HG03432 (cell line): ENCODE measurements around the gene SLC22A23.

Source experiments
- ATAC-seq: cut with Tn5 transposase; IDR thresholded peaks from one replicate; pipeline ENCODE4 v1.9.1; 2021; ENCODE audit warnings: mild to moderate bottlenecking, moderate library complexity; ENCODE audit not compliant: unreplicated experiment

Gene SLC22A23

GRCh38 chr6:3473773-3474172 lies 16.9 kb upstream of the SLC22A23 start:
- no peak for ATAC-seq

GRCh38 chr6:3471711-3472110 lies 14.9 kb upstream of the SLC22A23 start:
- no peak for ATAC-seq

DNA sequence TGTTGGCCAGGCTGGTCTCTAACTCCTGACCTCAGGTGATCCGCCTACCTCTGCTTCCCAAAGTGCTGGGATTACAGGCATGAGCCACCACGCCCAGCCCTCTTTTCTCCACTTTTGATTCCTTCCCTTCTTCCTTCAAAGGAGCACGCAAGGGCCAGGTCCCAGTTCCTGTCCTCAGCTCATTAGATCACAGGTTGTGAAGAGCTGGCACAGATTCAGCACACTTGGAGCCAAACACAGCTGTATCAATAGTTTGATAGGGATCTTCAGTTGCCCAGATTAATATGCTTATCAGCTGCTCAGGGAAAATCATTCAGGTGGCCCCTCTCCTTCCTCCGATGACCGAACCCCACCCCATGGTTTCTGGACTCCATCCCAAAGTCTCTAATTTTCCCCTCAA lies 14.4 kb upstream of the SLC22A23 start:
- ATAC-seq: no peak

DNA sequence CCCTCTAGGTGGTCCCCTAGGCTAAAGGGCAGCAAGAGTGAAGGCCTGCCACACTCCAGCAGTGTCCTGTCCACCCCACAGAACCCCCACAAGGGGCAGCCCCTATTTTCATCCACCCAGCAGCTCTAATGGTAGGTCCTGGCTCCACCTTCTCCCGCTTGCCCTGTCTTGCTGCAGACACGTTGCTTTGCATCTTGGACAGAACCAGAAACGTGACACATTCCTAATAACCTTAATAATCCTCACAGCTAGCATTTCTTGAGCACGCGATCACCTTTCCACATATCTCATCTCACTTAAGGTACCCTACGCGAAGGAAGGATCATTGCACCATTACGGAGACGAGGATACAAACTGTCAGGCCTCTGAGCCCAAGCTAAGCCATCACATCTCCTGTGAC lies 11.7 kb upstream of the SLC22A23 start:
- ATAC-seq: no peak

- no peak for ATAC-seq
Observed at GRCh38 chr6:3467996-3468395, 11.1 kb upstream of the SLC22A23 start.

DNA sequence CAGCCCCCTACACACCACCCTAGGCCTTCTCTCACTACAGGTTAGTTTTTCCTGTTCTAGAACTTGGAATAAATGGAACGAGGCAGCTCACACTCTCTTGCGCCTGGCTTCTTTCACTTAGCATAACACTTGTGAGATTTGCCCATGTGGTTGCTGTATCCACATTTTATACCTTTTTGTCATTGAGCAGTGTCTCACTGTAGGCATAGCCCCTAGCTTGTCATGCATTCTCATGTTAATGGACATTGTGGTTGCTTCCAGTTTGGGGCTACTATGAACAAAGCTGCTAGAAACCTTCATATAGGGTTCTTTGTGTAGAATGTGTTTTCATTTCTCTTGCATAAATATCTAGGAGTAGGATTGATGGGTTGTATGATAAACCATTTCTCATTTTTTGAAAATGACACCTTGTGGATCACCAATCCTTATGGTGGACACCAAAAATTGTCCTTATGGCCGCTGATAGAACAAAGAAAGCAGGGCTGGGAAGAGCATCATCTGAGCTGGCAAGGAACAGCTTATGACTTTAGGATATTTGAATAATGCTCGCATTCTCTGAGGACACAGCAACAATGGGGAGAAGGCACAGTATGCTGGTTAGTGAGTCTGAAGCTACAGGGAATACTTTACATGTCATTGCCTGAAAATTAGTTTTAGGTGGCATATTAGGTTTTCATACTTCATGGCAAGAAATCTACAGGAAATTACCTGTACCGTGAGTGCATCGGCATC lies 9.8 kb upstream of the SLC22A23 start:
- ATAC-seq: no peak

DNA sequence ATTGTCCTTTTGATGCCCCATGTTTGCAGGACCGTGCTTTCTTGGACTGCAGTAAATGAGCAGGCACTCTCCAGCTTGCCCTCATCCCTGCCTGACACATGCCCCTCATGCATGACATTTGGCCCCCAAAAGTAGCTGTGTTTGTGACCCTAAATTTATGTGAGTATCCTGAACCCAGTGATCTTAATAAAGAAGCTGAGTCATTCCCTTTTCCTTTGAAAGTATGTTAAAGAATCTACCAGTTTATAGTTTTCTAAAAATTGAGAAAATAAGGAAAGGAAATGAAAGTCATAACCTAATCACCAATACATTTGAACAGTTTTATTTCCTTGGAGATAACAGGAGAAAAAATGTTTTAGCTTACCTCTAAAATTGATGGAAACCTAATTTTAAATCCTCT lies 3.4 kb upstream of the SLC22A23 start:
- no peak for ATAC-seq

DNA sequence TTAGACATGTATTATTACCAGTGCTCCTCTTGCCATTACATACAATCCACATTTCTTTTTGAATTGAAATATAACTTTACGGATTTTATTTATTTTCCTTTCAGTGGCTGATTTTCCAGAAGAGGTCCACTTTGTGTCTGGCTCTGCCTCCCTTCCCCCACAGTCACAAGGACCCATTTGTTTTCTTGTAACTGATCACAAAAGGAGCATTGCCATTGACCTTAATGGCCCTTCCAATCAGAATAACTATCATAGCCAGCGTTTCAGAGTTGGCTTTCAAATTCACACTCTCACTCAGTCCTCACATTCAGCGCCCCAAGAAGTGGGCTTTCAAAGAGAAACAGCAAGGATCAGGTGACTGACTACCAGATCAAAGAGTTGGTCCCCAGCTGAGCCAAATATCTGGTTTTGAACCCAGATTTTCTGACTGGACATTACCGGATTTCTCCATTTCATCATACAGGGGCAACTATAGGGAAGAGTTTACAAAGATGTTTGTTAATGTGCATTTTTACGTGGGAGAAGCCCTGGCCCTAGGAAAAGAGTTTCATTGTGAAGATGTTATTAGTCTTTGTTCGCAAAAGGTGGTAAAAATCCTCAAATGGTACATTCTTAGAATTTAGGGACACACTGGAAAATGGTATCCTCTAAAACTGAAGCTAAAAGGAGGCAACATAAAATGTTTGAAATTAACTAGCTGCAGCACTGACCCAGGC lies 2.0 kb upstream of the SLC22A23 start:
- no peak for ATAC-seq

- ATAC-seq: no peak
Observed at GRCh38 chr6:3457710-3458602, 1.1 kb upstream of the SLC22A23 start.

- ATAC-seq: peak; percentile 23
Observed at GRCh38 chr6:3456395-3456897, 404 bp downstream of the SLC22A23 start.

DNA sequence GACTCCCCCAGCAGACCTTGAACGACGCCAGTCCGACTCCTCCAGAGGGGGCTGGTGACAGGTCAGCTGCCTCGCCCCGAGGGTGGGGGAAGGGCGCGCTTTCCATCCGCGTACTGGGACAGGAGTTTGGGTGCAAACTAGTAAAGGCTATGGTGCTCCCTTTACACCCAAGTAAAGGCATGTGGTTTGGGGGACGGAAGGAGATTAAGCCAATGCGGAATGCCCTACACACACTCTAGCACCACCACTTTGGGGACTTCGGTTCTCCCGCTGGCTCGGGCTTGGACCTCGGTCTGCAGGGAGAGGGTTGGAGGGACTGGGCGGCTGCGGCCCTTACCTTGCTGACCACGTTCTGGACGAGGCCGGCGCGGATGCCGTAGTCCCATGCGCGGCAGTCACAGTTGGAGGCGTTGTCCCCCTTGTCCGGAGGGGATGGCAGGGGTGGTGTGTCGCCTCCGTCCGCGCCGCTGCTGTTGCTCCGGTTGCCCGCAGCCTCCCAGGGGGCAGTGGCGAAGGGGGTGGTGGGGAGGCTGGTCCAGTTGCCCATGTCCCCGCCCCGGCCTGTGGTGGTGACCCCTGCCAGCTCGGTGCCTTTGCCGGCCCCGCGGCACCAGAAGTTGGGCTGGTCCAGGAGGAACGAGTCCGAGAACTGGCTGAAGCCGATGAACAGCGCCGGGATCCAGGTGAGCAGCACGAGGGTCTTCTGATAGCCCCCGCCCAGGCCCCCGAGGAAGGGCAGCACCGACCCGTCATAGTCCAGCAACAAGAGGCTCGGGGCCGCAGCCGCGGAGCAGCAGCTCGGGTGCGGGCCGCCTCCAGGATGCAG lies 1.1 kb downstream of the SLC22A23 start:
- ATAC-seq: no peak

DNA sequence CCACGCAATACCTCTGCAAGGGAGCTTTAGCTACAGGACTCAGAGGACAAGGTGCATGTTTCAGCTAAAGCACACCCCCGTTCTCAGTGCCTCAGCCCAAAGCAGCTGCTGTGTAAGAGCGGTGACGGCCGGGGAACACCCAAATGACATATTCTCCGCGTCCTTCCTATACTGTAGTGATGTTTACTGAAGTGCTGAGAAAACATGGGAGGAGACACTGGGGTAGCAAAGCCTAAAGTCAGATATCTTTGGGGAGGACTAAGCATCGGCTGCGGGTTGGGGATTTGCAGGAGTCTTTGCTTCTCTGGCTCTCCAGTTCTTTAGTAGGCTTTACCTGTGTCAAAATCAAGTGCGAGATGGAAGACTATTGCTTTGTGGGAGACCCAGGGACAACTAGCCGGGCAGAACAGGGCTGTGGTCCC lies 1.7 kb downstream of the SLC22A23 start:
- ATAC-seq: no peak

DNA sequence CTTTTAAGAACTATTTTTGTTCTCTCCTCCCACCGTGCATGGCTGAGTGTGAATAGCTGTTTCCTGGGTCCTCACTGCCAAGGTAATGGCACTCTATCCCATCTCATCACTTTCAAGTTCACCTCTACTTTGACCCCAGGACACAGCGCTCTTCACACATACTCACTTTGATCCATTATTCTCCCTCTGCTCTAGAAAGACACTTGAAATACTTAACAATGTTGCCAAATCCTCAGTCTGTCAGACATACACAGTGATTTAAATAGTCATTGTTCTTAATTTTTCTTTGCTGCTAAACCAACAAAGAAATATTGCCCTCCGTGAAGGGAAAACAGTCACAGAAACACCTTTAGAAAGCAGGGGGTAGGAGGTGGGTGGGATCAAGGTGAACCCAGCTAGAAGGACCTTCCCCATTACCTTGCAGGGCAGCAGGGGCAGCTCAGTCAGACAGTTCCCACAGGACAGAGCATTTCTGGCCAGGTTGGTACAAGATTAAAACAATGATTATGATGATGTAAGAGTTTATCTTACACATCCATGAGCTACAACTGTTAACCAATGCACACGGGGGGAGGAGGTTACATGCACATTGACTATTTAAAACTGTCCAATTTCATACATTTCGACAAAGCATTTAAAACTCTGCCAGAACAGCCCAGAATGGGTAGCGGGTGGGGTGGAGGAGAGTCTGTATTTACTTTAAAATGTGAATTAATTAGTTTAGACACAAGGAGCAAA lies 2.4 kb downstream of the SLC22A23 start:
- ATAC-seq: no peak

GRCh38 chr6:3453413-3454272 lies 3.2 kb downstream of the SLC22A23 start:
- no peak for ATAC-seq

DNA sequence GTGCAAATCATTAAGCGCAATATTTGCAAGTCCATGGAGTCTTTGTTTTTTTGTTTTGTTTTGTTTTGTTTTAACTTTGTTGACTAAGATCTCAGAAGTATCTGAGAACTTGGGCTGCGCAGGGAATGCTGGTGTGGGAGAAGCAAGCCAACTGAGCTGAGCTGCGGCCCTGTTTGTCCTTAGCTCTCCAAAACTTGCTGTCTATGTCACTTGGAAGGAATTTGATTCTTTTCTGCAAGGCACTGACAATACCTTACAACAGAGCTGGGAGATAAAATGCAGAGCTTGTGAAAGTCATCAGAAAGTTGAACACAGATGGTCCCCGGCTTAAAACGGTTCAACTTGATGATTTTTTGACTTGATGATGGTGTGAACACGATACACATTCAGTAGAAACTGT lies 5.4 kb downstream of the SLC22A23 start:
- ATAC-seq: no peak

DNA sequence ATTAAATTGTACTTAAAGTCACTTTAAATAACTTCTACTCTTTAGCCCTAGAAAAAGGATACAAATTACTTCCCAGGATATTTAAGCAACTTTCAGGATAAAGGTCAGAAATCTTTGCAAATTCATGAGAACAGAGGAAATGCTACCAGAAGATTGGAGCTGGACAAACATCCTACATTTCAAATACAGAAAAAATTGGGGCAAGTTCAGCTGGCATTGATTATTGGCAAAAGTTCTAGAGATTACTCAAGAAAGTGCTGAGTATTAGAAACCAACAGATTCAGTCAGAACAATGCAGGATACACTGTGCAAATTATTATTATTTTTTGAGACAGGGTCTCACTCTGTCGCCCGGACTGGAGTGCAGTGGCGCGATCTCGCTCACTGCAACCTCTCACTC lies 6.0 kb downstream of the SLC22A23 start:
- no peak for ATAC-seq

GRCh38 chr6:3449750-3450305 lies 7.0 kb downstream of the SLC22A23 start:
- no peak for ATAC-seq

DNA sequence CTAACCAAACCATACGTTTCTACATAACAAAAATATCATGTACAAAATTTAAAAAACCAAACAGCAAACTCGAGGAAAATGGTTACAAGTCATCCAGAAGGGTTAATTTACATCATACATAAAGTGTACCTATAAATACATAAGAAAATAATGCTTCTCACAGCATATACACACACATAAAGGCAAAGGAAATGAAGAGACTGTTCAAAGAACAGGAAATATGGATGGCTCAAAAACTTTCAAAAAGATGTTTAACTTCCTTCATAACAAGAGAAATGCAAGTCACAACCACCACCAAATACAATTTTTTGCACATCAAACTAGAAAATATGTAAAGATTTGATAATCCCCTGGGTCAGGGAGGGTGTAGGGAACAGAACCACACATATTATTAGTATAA lies 7.5 kb downstream of the SLC22A23 start:
- ATAC-seq: no peak

GRCh38 chr6:3447005-3447404 lies 9.8 kb downstream of the SLC22A23 start:
- no peak for ATAC-seq
